Measurements from ENCODE around the gene ADISSP. TPM values are rescaled to one million over a fixed set of nuclear protein-coding genes. Genes with fewer than 3 reads are reported as not detected.

The ADISSP gene
- total RNA-seq, 3 donors from 2014 or later (not counting 1 experiment from before 2014, with no cell fraction given) = 10.1 to 13.5 (median 12.3) TPM

DNA sequence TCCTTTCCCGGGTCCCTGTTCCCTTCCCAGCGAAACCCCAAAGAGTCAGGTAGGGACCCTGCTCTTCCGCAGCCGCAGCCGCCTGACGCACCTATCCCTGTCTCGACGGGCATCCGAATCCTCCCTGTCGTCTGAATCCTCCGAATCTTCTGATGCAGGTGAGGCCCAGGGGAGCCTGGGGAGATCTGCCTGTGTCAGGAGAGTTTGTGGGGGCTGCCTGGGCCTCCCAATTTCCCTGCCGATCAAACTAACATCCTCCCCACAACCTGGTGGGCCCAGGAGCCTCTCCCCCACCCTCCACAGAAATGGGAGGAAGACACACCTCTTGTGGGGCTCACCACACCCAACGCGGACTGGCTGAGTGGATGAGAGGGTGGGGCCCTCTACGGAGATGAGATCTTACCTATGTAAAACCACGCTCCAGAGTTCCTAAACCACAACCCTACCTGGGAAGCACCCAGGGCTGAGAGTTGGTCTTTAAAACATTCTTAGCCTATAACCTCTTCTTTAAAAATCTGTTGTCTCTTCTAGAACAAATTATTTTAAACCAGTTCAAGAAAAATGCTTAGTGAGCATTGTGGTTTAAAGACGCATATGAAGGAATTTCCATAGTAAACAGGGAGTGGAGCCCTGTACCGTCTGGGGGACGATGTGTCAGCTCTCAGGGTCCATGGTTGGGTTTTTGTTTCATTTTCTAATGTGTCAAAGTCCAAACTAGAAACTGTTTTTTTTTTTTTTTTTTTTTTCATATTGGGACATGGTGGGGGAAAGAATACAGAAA lies 30.2 kb upstream of the ADISSP start:
- Histone ChIP-seq H3K27ac (ENCODE audit: low read length) (peak overlapping the region; percentile 64), H3K4me1 (ENCODE audit: control insufficient read depth, insufficient read depth, low read length) (peaks cover 76% of the 10 kb centered on the region), H3K4me3 (ENCODE audit: low read length) (peak overlapping the region; percentile 87), H3K9me3 (ENCODE audit: control insufficient read depth, insufficient read depth, low read length) (no peaks in the 10 kb centered on the region), H3K36me3 (ENCODE audit: control insufficient read depth, insufficient read depth, low read length) (peaks cover 36% of the 10 kb centered on the region), H3K27me3 (ENCODE audit: control insufficient read depth, insufficient read depth, low read length) (no peaks in the 10 kb centered on the region)
- peaks cover 28 to 56% of the 10 kb centered on the region in 2 donors for H3K4me1 Mint-ChIP-seq
- H3K9me3 Mint-ChIP-seq = no peaks in the 10 kb centered on the region
- DNase-seq = peak in 1 of 2 donors; percentile 63
- peak overlapping the region; percentile 96 for H3K27ac Mint-ChIP-seq
- WGBS (ENCODE audit: insufficient coverage) = 50% methylated on average over 19 of the region's 19 CpGs
- TF ChIP-seq, protein P1, sequence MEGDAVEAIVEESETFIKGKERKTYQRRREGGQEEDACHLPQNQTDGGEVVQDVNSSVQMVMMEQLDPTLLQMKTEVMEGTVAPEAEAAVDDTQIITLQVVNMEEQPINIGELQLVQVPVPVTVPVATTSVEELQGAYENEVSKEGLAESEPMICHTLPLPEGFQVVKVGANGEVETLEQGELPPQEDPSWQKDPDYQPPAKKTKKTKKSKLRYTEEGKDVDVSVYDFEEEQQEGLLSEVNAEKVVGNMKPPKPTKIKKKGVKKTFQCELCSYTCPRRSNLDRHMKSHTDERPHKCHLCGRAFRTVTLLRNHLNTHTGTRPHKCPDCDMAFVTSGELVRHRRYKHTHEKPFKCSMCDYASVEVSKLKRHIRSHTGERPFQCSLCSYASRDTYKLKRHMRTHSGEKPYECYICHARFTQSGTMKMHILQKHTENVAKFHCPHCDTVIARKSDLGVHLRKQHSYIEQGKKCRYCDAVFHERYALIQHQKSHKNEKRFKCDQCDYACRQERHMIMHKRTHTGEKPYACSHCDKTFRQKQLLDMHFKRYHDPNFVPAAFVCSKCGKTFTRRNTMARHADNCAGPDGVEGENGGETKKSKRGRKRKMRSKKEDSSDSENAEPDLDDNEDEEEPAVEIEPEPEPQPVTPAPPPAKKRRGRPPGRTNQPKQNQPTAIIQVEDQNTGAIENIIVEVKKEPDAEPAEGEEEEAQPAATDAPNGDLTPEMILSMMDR (IDR thresholded peaks at IDR 0.05) = no peak
- H3K27me3 Mint-ChIP-seq (ENCODE audit: low read depth in 2 of 2) = no peaks in the 10 kb centered on the region
- peak in 2 of 3 donors; percentile 16 to 17 for ATAC-seq
- intact Hi-C loops (cut with micrococcal nuclease) = loop anchor here (5.0 kb wide), 1 partner anchor 50 kb away; the partner anchor contains the start of gene MAVS
- peak overlapping the region; percentile 97 for H3K4me3 Mint-ChIP-seq
- peaks cover 4% of the 10 kb centered on the region for H3K36me3 Mint-ChIP-seq

- H3K27me3 ChIP-seq (ENCODE audit: control insufficient read depth, insufficient read depth, low read length) = no peaks in the 10 kb centered on the region
- H3K4me1 ChIP-seq (ENCODE audit: control insufficient read depth, insufficient read depth, low read length) = peaks cover 70% of the 10 kb centered on the region
- Mint-ChIP-seq H3K27me3 (ENCODE audit: low read depth in 2 of 2) (no peaks in the 10 kb centered on the region), H3K36me3 (no peaks in the 10 kb centered on the region), H3K9me3 (no peaks in the 10 kb centered on the region), H3K4me3 (peak overlapping the region; percentile 97), H3K4me1 (peaks cover 24 to 51% of the 10 kb centered on the region in 2 donors), H3K27ac (peak overlapping the region; percentile 96)
- intact Hi-C loops (cut with micrococcal nuclease) = loop anchor here (5.0 kb wide), 1 partner anchor 50 kb away; the partner anchor contains the start of gene MAVS
- H3K27ac ChIP-seq (ENCODE audit: low read length) = peak overlapping the region; percentile 64
- ATAC-seq = no peak
- TF ChIP-seq, protein P1 (IDR thresholded peaks at IDR 0.05) = no peak
- no peak for DNase-seq
- H3K9me3 ChIP-seq (ENCODE audit: control insufficient read depth, insufficient read depth, low read length) = no peaks in the 10 kb centered on the region
- 72% methylated on average over 5 of the region's 5 CpGs for WGBS (ENCODE audit: insufficient coverage)
- H3K4me3 ChIP-seq (ENCODE audit: low read length) = peak overlapping the region; percentile 87
- H3K36me3 ChIP-seq (ENCODE audit: control insufficient read depth, insufficient read depth, low read length) = peaks cover 30% of the 10 kb centered on the region
These were observed 29.6 kb upstream of the ADISSP start for GRCh38 chr20:3797226-3797545.

DNA sequence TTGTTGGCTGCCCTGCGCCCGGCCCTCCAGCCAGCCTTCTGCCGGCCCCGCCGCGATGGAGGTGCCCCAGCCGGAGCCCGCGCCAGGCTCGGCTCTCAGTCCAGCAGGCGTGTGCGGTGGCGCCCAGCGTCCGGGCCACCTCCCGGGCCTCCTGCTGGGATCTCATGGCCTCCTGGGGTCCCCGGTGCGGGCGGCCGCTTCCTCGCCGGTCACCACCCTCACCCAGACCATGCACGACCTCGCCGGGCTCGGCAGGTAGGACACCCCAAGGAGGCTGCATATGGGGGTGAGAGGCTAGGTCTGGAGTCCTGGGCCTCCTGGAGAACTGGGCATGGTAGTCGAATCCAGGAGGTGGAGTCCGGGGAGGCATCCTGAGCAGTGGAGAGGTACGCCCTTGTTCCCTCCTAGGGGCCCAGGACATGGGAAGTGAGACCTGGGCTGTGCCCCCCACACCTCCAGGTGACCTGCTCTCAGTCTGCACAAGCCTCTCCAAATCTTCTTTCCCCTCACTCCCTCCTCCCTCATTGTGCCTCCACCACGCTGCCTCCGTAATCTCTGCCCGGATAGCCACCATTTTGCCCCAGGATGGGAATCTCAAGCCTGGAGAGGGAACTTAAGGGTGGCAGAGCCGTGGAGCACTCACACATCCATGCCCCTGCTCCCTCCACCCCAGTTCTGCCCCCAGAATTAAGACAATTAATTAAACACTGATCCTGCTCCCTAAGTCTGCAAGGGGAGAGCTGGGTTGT lies 29.1 kb upstream of the ADISSP start:
- H3K4me1 Mint-ChIP-seq = peaks cover 24 to 51% of the 10 kb centered on the region in 2 donors

More for the DNA sequence above, 29.1 kb upstream of the ADISSP start:
- no peaks in the 10 kb centered on the region for H3K36me3 Mint-ChIP-seq
- H3K4me3 Mint-ChIP-seq = peak overlapping the region; percentile 97
- Histone ChIP-seq H3K9me3 (ENCODE audit: control insufficient read depth, insufficient read depth, low read length) (no peaks in the 10 kb centered on the region), H3K4me1 (ENCODE audit: control insufficient read depth, insufficient read depth, low read length) (peaks cover 65% of the 10 kb centered on the region), H3K4me3 (ENCODE audit: low read length) (peak overlapping the region; percentile 87), H3K27me3 (ENCODE audit: control insufficient read depth, insufficient read depth, low read length) (no peaks in the 10 kb centered on the region), H3K27ac (ENCODE audit: low read length) (peak overlapping the region; percentile 64), H3K36me3 (ENCODE audit: control insufficient read depth, insufficient read depth, low read length) (peaks cover 25% of the 10 kb centered on the region)
- TF ChIP-seq, protein P1 (IDR thresholded peaks at IDR 0.05) = no peak
- intact Hi-C loops (cut with micrococcal nuclease) = loop anchor here (5.0 kb wide), 1 partner anchor 51 kb away; the partner anchor contains the start of gene MAVS
- H3K9me3 Mint-ChIP-seq = no peaks in the 10 kb centered on the region
- peak overlapping the region; percentile 96 for H3K27ac Mint-ChIP-seq
- H3K27me3 Mint-ChIP-seq (ENCODE audit: low read depth in 2 of 2) = no peaks in the 10 kb centered on the region
- 17% methylated on average over 31 of the region's 33 CpGs for WGBS (ENCODE audit: insufficient coverage)
- DNase-seq (peak in 1 of 2 donors; percentile 23), ATAC-seq (no peak)

Measured in natural killer cell (primary cell).